NT2/D1 (cell line): ENCODE results near the gene ZMIZ2.

Source experiments
- SUZ12 ChIP-seq: IDR thresholded peaks from 2 replicates; pipeline ENCODE4 v1.6.1; 2011; ENCODE audit not compliant: insufficient read length, insufficient read depth; ENCODE audit errors: extremely low read depth
- YY1 ChIP-seq: IDR thresholded peaks from 2 replicates; pipeline ENCODE4 v1.6.1; 2011; ENCODE audit not compliant: insufficient read length, insufficient read depth

DNA sequence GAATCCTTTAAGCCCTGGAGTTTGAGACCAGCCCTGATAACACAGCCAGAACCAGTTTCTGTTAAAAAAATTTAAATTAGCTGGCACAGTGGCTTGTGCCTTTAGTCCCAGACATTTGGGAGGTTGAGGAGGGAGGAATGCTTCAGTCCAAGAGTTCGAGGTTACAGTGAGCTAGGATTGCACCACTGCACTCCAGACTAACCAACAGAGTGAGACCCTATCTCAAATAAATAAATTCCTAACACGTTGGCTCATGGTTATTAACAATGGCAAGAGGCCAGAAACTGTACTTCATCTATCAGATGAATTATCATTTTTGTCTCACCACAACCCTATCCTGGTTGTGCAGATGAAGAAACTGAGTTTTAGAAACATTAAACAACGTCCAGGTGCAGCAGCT lies 45.7 kb downstream of the ZMIZ2 start:
- TF ChIP-seq YY1, result no peak
- no peak for TF ChIP-seq SUZ12
